ENCODE data around the gene UGT1A10. TPM values are rescaled to one million over a fixed set of nuclear protein-coding genes. Genes with fewer than 3 reads are reported as not detected.
A peak's percentile ranks its signal among the peaks of the same experiment; 100 is the strongest.

The UGT1A10 gene
- total RNA-seq, 1 experiment from 2014 or later = not detected

GRCh38 chr2:233769260-233769659 lies 133.0 kb downstream of the UGT1A10 start:
- no peaks in the 10 kb centered on the region for H3K79me1 ChIP-seq (ENCODE audit: insufficient read depth, low read depth, low read length, poor library complexity, severe bottlenecking)
- H3K9ac ChIP-seq (ENCODE audit: extremely low read depth, insufficient read length, low read length) = no peak overlapping the region
- H3K23me2 ChIP-seq (ENCODE audit: insufficient read length, low read depth, low read length, poor library complexity, severe bottlenecking) = no peaks in the 10 kb centered on the region
- Mint-ChIP-seq H3K4me3 (no peak overlapping the region), H3K4me1 (peaks cover 5 to 6% of the 10 kb centered on the region in 2 experiments; a peak in 3 of 4 replicates), H3K27ac (no peak overlapping the region), H3K27me3 (ENCODE audit: low read depth) (peaks cover 3% of the 10 kb centered on the region), H3K36me3 (ENCODE audit: insufficient read depth in 1 of 3, low read depth in 3 of 3) (no peaks in the 10 kb centered on the region; a peak in 1 of 7 replicates), H3K9me3 (0 out of 5 replicates have a peak, but pooled peaks cover 0 to 3% of the 10 kb centered on the region in 2 experiments)
- H3K27me3 ChIP-seq (ENCODE audit: insufficient read depth, low read length) = no peaks in the 10 kb centered on the region
- no peak overlapping the region for H3K4ac ChIP-seq (ENCODE audit: low read depth, low read length)
- no peak overlapping the region for H2BK5ac ChIP-seq (ENCODE audit: insufficient read length, low read length)
- H3K4me2 ChIP-seq (ENCODE audit: insufficient read depth, insufficient read length, low read length) = no peak overlapping the region
- no peak for DNase-seq
- H2BK120ac ChIP-seq (ENCODE audit: low read depth, low read length, poor library complexity, severe bottlenecking) = no peak overlapping the region
- H2BK12ac ChIP-seq (ENCODE audit: insufficient read length, low read depth, low read length) = peak overlapping the region; percentile 10
- no peaks in the 10 kb centered on the region for H3K79me2 ChIP-seq (ENCODE audit: insufficient read depth, low read length)
- H4K91ac ChIP-seq (ENCODE audit: insufficient read length, low read depth, low read length) = no peak overlapping the region
- H3K56ac ChIP-seq (ENCODE audit: insufficient read length, low read depth, low read length) = no peak overlapping the region
- no peak overlapping the region for H2BK20ac ChIP-seq (ENCODE audit: low read depth, low read length, poor library complexity, severe bottlenecking)
- no peak for TF ChIP-seq CTCF (conservative IDR thresholded peaks at IDR 0.05)
- no peak overlapping the region for H2BK15ac ChIP-seq (ENCODE audit: low read depth, low read length)
- no peak overlapping the region for H3K18ac ChIP-seq (ENCODE audit: insufficient read length, low read depth, low read length)
- peak overlapping the region; percentile 80 for H4K5ac ChIP-seq (ENCODE audit: insufficient read length, low read depth, low read length)
- no peak overlapping the region for H3T11ph ChIP-seq (ENCODE audit: low read length)
- peak overlapping the region; percentile 48 for H4K8ac ChIP-seq (replicated peaks; ENCODE audit: insufficient read length, low read depth, low read length)
- peaks cover 2% of the 10 kb centered on the region; the same call in 1 of the 2 replicates for H3K4me1 ChIP-seq (ENCODE audit: insufficient read depth, low read length)
- H3K9me3 ChIP-seq (ENCODE audit: control insufficient read depth, low read depth, low read length) = no peaks in the 10 kb centered on the region
- no peak overlapping the region for H3K27ac ChIP-seq (ENCODE audit: insufficient read length, low read depth, low read length)
- H4K20me1 ChIP-seq (ENCODE audit: control insufficient read depth, insufficient read depth, insufficient read length) = no peaks in the 10 kb centered on the region
- H3K23ac ChIP-seq (ENCODE audit: insufficient read length, low read depth, low read length) = no peak overlapping the region
- WGBS (ENCODE audit: extremely low coverage, insufficient read length, low lambda C conversion rate) = no CpG with 5 or more reads among the region's 9 CpGs
- no peak overlapping the region for H2AK5ac ChIP-seq (ENCODE audit: insufficient read length, low read length)
- no peak overlapping the region for H2AFZ ChIP-seq (ENCODE audit: low read length)
- no peak overlapping the region for H3K14ac ChIP-seq (ENCODE audit: insufficient read depth, low read length)
